ENCODE measurements around the gene WNT2B.

DNA sequence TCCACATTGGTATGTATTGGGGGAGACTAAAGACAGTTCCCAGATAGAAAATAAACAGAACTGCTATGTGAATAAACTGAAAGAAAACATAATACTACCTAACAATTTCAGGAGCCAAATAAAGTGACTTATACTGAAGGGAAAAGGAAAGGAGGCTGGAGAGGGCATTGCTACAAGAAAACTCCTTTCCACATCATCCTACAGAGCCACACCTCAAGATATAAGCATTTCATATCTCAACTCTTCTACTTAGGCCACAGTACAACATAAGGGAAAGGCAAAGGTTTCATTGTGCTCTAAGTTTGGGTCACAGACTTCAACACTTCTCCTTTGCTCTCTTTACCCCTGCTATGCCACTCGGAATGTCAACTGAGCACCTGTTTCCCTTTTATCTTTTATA lies 55.3 kb downstream of the WNT2B start:
- TF ChIP-seq, protein P1, sequence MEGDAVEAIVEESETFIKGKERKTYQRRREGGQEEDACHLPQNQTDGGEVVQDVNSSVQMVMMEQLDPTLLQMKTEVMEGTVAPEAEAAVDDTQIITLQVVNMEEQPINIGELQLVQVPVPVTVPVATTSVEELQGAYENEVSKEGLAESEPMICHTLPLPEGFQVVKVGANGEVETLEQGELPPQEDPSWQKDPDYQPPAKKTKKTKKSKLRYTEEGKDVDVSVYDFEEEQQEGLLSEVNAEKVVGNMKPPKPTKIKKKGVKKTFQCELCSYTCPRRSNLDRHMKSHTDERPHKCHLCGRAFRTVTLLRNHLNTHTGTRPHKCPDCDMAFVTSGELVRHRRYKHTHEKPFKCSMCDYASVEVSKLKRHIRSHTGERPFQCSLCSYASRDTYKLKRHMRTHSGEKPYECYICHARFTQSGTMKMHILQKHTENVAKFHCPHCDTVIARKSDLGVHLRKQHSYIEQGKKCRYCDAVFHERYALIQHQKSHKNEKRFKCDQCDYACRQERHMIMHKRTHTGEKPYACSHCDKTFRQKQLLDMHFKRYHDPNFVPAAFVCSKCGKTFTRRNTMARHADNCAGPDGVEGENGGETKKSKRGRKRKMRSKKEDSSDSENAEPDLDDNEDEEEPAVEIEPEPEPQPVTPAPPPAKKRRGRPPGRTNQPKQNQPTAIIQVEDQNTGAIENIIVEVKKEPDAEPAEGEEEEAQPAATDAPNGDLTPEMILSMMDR (IDR thresholded peaks at IDR 0.05 in 4 of 5, conservative IDR thresholded peaks at IDR 0.05 in 1 of 5) = no peak
- no peak for TF ChIP-seq POLR2A (IDR thresholded peaks at IDR 0.05)

Data from gastrocnemius medialis (tissue), 4 donors.